ENCODE measurements around the gene SETBP1. TPM values are rescaled to one million over a fixed set of nuclear protein-coding genes. Genes with fewer than 3 reads are reported as not detected.

Gene SETBP1
- total and polyA plus RNA-seq, 2 of the 13 experiments (the other 11 are each of a cell fraction or from before 2014, with no cell fraction given), result 0.18 to 0.65 TPM

DNA sequence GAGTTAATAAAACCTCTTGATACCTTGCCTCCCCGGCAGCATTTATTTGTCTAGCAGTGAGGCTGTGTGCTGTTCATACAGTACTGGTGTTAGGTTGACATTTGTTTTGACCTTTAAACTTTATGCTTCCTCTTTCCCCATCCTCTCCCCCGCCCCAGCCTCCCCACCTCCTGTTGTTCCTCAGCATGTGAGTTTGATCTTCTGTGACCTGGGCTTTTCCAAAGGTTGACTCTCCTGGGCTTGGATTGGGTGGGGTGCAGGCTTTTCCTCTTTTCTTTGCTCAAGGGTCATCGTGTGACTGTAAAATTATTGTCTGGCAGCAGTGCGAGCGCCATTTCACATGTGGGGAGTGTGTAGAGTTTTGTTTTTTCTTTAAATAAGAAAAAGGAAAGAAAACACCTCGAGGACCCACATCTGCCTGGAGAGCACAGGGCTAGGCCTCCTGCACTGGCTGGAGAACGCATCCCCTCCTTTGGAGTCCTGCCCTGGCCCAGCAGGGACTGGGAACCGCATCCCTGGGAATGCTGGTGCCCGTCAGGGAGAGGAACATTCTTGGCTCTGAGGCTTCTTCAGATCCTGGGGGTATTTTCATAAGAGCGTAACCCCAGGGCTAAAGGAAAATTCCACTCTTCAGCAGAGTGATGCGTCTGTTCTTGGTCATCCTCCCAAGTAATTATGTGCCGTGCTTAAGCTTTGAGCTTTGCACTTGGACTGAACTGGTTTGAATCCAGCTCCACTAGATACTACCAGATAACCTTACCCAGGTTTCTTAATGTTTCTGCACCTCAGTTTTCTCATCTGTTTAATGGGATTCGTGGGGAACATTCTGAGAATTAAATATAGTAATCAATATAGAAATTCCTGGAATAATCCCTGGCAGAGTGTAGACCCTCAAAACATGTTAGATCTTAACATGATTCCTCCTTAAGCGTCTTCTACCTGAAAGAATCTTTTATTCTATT is 91.5 kb downstream of the SETBP1 start (continued):
- no peak for TF ChIP-seq MTA3 (CRISPR knock-in tag; IDR thresholded peaks at IDR 0.05)
- TF ChIP-seq, protein P1, sequence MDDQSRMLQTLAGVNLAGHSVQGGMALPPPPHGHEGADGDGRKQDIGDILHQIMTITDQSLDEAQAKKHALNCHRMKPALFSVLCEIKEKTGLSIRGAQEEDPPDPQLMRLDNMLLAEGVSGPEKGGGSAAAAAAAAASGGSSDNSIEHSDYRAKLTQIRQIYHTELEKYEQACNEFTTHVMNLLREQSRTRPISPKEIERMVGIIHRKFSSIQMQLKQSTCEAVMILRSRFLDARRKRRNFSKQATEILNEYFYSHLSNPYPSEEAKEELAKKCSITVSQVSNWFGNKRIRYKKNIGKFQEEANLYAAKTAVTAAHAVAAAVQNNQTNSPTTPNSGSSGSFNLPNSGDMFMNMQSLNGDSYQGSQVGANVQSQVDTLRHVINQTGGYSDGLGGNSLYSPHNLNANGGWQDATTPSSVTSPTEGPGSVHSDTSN (CRISPR knock-in tag; IDR thresholded peaks at IDR 0.05; ENCODE audit: borderline replicate concordance), result no peak
- TF ChIP-seq, protein P2, sequence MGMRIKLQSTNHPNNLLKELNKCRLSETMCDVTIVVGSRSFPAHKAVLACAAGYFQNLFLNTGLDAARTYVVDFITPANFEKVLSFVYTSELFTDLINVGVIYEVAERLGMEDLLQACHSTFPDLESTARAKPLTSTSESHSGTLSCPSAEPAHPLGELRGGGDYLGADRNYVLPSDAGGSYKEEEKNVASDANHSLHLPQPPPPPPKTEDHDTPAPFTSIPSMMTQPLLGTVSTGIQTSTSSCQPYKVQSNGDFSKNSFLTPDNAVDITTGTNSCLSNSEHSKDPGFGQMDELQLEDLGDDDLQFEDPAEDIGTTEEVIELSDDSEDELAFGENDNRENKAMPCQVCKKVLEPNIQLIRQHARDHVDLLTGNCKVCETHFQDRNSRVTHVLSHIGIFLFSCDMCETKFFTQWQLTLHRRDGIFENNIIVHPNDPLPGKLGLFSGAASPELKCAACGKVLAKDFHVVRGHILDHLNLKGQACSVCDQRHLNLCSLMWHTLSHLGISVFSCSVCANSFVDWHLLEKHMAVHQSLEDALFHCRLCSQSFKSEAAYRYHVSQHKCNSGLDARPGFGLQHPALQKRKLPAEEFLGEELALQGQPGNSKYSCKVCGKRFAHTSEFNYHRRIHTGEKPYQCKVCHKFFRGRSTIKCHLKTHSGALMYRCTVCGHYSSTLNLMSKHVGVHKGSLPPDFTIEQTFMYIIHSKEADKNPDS (CRISPR knock-in tag; IDR thresholded peaks at IDR 0.05), result no peak
- TF ChIP-seq HDAC2 (CRISPR knock-in tag; IDR thresholded peaks at IDR 0.05), result peak; percentile 50; the same call in 1 of the 2 replicates
- TF ChIP-seq SP4 (CRISPR knock-in tag; IDR thresholded peaks at IDR 0.05), result no peak
- TF ChIP-seq, protein P3, sequence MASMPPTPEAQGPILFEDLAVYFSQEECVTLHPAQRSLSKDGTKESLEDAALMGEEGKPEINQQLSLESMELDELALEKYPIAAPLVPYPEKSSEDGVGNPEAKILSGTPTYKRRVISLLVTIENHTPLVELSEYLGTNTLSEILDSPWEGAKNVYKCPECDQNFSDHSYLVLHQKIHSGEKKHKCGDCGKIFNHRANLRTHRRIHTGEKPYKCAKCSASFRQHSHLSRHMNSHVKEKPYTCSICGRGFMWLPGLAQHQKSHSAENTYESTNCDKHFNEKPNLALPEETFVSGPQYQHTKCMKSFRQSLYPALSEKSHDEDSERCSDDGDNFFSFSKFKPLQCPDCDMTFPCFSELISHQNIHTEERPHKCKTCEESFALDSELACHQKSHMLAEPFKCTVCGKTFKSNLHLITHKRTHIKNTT (CRISPR knock-in tag; IDR thresholded peaks at IDR 0.05), result no peak
- TF ChIP-seq, protein P4, sequence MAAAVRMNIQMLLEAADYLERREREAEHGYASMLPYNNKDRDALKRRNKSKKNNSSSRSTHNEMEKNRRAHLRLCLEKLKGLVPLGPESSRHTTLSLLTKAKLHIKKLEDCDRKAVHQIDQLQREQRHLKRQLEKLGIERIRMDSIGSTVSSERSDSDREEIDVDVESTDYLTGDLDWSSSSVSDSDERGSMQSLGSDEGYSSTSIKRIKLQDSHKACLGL (CRISPR knock-in tag; IDR thresholded peaks at IDR 0.05), result no peak
- no peak for TF ChIP-seq TAF15 (IDR thresholded peaks at IDR 0.05; ENCODE audit: low read depth, low read length, poor library complexity, severe bottlenecking)
- TF ChIP-seq PPARG (CRISPR knock-in tag; conservative IDR thresholded peaks at IDR 0.05), result peak; percentile 79
- TF ChIP-seq, protein P5, sequence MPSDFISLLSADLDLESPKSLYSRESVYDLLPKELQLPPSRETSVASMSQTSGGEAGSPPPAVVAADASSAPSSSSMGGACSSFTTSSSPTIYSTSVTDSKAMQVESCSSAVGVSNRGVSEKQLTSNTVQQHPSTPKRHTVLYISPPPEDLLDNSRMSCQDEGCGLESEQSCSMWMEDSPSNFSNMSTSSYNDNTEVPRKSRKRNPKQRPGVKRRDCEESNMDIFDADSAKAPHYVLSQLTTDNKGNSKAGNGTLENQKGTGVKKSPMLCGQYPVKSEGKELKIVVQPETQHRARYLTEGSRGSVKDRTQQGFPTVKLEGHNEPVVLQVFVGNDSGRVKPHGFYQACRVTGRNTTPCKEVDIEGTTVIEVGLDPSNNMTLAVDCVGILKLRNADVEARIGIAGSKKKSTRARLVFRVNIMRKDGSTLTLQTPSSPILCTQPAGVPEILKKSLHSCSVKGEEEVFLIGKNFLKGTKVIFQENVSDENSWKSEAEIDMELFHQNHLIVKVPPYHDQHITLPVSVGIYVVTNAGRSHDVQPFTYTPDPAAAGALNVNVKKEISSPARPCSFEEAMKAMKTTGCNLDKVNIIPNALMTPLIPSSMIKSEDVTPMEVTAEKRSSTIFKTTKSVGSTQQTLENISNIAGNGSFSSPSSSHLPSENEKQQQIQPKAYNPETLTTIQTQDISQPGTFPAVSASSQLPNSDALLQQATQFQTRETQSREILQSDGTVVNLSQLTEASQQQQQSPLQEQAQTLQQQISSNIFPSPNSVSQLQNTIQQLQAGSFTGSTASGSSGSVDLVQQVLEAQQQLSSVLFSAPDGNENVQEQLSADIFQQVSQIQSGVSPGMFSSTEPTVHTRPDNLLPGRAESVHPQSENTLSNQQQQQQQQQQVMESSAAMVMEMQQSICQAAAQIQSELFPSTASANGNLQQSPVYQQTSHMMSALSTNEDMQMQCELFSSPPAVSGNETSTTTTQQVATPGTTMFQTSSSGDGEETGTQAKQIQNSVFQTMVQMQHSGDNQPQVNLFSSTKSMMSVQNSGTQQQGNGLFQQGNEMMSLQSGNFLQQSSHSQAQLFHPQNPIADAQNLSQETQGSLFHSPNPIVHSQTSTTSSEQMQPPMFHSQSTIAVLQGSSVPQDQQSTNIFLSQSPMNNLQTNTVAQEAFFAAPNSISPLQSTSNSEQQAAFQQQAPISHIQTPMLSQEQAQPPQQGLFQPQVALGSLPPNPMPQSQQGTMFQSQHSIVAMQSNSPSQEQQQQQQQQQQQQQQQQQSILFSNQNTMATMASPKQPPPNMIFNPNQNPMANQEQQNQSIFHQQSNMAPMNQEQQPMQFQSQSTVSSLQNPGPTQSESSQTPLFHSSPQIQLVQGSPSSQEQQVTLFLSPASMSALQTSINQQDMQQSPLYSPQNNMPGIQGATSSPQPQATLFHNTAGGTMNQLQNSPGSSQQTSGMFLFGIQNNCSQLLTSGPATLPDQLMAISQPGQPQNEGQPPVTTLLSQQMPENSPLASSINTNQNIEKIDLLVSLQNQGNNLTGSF (CRISPR knock-in tag; IDR thresholded peaks at IDR 0.05), result no peak
- TF ChIP-seq, protein P6, sequence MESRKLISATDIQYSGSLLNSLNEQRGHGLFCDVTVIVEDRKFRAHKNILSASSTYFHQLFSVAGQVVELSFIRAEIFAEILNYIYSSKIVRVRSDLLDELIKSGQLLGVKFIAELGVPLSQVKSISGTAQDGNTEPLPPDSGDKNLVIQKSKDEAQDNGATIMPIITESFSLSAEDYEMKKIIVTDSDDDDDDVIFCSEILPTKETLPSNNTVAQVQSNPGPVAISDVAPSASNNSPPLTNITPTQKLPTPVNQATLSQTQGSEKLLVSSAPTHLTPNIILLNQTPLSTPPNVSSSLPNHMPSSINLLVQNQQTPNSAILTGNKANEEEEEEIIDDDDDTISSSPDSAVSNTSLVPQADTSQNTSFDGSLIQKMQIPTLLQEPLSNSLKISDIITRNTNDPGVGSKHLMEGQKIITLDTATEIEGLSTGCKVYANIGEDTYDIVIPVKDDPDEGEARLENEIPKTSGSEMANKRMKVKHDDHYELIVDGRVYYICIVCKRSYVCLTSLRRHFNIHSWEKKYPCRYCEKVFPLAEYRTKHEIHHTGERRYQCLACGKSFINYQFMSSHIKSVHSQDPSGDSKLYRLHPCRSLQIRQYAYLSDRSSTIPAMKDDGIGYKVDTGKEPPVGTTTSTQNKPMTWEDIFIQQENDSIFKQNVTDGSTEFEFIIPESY (CRISPR knock-in tag; IDR thresholded peaks at IDR 0.05), result no peak
- no peak for TF ChIP-seq RNF2 (conservative IDR thresholded peaks at IDR 0.05; ENCODE audit: low read depth)
- TF ChIP-seq, protein P7, sequence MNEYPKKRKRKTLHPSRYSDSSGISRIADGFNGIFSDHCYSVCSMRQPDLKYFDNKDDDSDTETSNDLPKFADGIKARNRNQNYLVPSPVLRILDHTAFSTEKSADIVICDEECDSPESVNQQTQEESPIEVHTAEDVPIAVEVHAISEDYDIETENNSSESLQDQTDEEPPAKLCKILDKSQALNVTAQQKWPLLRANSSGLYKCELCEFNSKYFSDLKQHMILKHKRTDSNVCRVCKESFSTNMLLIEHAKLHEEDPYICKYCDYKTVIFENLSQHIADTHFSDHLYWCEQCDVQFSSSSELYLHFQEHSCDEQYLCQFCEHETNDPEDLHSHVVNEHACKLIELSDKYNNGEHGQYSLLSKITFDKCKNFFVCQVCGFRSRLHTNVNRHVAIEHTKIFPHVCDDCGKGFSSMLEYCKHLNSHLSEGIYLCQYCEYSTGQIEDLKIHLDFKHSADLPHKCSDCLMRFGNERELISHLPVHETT (CRISPR knock-in tag; conservative IDR thresholded peaks at IDR 0.05), result no peak
